Measurements from ENCODE around the gene SNX9.
A peak's percentile ranks its signal among the peaks of the same experiment; 100 is the strongest.
"Not testable (repeated sequence)": the region's sequence is repeated elsewhere in the genome, so short reads cannot be mapped to it uniquely, and the experiment has no call there.

Gene SNX9

DNA sequence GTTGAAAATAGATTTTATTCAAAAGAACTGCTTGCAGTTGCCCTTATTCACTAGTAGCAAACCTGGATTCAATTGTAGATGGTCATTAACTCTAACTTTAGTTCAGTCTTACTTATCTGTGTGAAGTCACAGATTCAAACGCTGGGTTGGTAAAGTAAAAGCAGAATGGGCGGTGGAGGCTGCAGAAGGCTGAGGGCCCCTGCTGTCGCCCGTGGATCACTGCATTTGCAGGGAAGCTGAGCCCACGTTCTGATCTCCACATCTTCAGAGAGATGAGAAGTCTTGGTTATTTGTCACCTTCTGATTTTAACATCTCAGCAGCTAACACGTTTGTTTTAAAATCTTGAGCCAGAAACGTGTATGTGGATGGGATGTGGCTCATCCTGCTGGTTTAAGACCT lies 75.1 kb downstream of the SNX9 start:
- Histone ChIP-seq H3K36me3 (ENCODE audit: control insufficient read depth, insufficient read depth, low read length) (peaks cover 1% of the 10 kb centered on the region), H3K4me3 (replicated peaks; ENCODE audit: low read depth, low read length) (no peak overlapping the region), H3K27me3 (replicated peaks; ENCODE audit: control insufficient read depth, insufficient read depth, low read length) (no peaks in the 10 kb centered on the region)
- DNase-seq (ENCODE audit: extremely low read depth, insufficient read length) = no peak
- TF ChIP-seq, protein P1, sequence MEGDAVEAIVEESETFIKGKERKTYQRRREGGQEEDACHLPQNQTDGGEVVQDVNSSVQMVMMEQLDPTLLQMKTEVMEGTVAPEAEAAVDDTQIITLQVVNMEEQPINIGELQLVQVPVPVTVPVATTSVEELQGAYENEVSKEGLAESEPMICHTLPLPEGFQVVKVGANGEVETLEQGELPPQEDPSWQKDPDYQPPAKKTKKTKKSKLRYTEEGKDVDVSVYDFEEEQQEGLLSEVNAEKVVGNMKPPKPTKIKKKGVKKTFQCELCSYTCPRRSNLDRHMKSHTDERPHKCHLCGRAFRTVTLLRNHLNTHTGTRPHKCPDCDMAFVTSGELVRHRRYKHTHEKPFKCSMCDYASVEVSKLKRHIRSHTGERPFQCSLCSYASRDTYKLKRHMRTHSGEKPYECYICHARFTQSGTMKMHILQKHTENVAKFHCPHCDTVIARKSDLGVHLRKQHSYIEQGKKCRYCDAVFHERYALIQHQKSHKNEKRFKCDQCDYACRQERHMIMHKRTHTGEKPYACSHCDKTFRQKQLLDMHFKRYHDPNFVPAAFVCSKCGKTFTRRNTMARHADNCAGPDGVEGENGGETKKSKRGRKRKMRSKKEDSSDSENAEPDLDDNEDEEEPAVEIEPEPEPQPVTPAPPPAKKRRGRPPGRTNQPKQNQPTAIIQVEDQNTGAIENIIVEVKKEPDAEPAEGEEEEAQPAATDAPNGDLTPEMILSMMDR (IDR thresholded peaks at IDR 0.05; ENCODE audit: insufficient read depth, low read length, poor library complexity, severe bottlenecking) = no peak

DNA sequence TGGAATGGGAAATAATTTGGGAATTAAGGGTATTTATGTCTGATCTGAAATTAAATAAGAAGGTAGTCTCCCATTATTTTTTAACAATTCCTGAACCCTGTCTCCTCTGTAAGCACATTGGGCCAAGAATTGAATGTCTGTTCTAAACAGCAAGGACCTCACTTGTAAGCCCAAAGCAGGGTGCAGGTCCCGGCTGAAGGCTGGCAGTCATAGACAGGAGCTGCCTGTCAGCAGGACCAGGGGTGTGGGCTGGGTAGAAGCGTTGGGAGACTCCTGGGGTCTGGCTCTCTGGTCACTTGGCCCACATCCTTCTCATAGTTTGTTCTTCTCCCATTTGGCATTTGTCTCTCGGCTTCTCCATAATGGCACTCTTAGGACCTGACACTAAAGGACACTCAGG lies 75.6 kb downstream of the SNX9 start:
- DNase-seq (ENCODE audit: extremely low read depth, insufficient read length) = no peak
- Histone ChIP-seq H3K27me3 (replicated peaks; ENCODE audit: control insufficient read depth, insufficient read depth, low read length) (no peaks in the 10 kb centered on the region), H3K36me3 (ENCODE audit: control insufficient read depth, insufficient read depth, low read length) (peaks cover 1% of the 10 kb centered on the region), H3K4me3 (replicated peaks; ENCODE audit: low read depth, low read length) (no peak overlapping the region)
- TF ChIP-seq, protein P1 (IDR thresholded peaks at IDR 0.05; ENCODE audit: insufficient read depth, low read length, poor library complexity, severe bottlenecking) = no peak

DNA sequence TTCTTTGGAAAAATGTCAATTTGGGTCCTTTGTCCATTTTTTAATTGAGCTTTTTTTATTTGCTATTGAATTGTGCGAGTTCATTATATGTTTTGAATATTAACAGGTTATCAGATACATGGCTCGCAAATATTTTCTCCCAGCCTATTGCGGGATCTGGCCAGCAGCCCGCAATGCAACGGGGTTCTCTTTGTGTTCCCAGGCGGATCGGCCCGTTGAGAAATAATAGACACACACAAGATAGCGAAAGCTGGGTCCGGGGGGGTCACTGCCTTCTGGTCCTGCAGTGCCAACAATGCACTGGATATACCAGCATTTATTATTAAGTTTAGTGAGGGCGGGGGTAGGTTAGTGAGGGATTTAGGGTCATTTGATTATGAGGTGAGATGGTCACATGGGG lies 77.2 kb downstream of the SNX9 start:
- H3K4me3 ChIP-seq (replicated peaks; ENCODE audit: low read depth, low read length); H3K27me3 ChIP-seq (replicated peaks; ENCODE audit: control insufficient read depth, insufficient read depth, low read length); DNase-seq (ENCODE audit: extremely low read depth, insufficient read length); H3K36me3 ChIP-seq (ENCODE audit: control insufficient read depth, insufficient read depth, low read length): not testable (repeated sequence)

DNA sequence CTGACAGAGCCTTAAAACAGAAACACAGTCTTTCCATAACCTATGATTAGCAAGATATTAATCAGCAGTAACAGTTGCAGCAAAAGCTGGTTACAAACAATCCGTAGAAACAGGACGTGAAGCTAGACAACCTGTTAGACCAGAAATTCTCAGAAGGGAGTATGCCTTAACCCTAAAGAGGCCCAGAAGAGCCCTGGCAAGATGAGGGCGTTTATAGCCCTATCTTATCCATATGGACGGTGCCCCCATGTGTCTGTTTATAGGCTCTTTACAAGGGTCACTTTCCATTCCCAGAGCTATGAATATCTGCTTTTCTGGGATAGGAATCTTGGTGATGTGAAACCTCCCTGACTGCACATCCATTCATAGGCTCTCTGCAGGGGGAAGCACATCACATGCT lies 77.7 kb downstream of the SNX9 start:
- not testable (repeated sequence) for H3K36me3 ChIP-seq (ENCODE audit: control insufficient read depth, insufficient read depth, low read length); H3K4me3 ChIP-seq (replicated peaks; ENCODE audit: low read depth, low read length)

DNA sequence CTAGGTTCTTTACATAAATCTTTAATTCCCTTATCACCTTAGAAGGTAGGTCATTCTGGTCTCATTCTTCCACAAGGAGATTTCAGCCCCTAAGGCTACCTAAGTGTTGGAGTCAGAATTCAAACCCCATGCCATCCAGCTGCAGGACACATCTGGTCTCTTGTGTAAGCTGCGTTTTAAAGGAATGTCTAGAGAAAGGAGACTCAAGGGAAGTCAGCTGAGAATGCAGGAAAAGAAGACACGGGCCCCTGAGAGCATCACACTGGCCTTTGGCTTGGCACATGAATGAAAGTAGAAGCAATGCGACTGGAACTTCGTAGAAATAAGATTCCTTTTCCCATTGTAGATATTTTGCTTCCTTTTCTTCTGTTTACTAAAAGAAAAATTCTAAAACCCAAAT lies 82.0 kb downstream of the SNX9 start:
- TF ChIP-seq, protein P1 (IDR thresholded peaks at IDR 0.05; ENCODE audit: insufficient read depth, low read length, poor library complexity, severe bottlenecking) = no peak
- Histone ChIP-seq H3K4me3 (replicated peaks; ENCODE audit: low read depth, low read length) (no peak overlapping the region), H3K36me3 (ENCODE audit: control insufficient read depth, insufficient read depth, low read length) (no peaks in the 10 kb centered on the region)

More for the DNA sequence above, 77.7 kb downstream of the SNX9 start:
- DNase-seq (ENCODE audit: extremely low read depth, insufficient read length); H3K27me3 ChIP-seq (replicated peaks; ENCODE audit: control insufficient read depth, insufficient read depth, low read length): not testable (repeated sequence)

DNA sequence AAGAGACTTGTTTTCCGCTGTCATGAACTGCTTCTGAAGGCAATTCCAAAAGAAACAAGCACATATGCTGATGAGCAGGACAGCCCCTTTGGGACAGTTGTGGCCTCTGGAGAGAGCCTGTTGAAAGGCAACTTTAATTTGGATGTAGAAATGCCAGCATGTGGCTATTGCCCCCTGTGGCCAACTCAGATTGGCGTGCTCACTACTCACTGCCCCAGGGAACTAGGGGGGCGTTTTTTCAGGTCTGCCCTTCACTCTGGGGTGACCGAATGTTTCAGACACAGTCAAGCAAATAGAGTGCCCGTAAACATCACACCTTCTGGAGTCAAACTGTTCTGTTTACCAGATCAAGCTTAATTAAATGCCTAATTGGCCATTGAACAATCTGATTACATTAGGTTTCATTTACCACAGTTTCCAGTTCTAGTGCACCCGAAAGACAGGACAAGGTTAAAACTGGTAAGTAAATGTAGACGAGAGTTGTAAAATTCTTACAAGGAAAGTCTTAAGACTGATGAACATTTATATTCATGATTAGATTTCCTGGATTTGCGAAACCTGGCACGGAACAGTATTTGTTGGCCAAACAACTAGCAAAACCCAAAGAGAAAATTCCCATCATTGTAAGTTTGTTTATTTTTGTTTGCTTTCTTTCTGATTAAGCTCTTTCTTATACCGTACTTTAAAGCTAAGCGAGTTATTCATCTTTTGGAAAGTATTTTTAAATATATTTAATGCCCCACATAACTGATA lies 82.7 kb downstream of the SNX9 start:
- H3K36me3 ChIP-seq (ENCODE audit: control insufficient read depth, insufficient read depth, low read length) = no peaks in the 10 kb centered on the region
- no peak for DNase-seq (ENCODE audit: extremely low read depth, insufficient read length)
- TF ChIP-seq, protein P1 (IDR thresholded peaks at IDR 0.05; ENCODE audit: insufficient read depth, low read length, poor library complexity, severe bottlenecking) = peak; percentile 9
- no peak overlapping the region for H3K4me3 ChIP-seq (replicated peaks; ENCODE audit: low read depth, low read length)
- H3K27me3 ChIP-seq (replicated peaks; ENCODE audit: control insufficient read depth, insufficient read depth, low read length) = no peaks in the 10 kb centered on the region

More for the DNA sequence above, 82.0 kb downstream of the SNX9 start:
- DNase-seq (ENCODE audit: extremely low read depth, insufficient read length) = no peak
- no peaks in the 10 kb centered on the region for H3K27me3 ChIP-seq (replicated peaks; ENCODE audit: control insufficient read depth, insufficient read depth, low read length)
